Gastroesophageal sphincter (tissue), 3 donors: ENCODE measurements around the gene KCNIP4.

Experiments used
- EP300 ChIP-seq: sonication (generic); formaldehyde crosslinking; IDR thresholded peaks from one replicate; pipeline ENCODE4 v1.6.1; 2017; ENCODE audit warnings: antibody characterized with exemption, mild to moderate bottlenecking
- POLR2A ChIP-seq, 2 donors: fragments of 450-650 bp; IDR thresholded peaks; one replicate each; pipeline ENCODE4 v1.6.1; 2017; ENCODE audit warnings: antibody characterized with exemption in 2 of 2, mild to moderate bottlenecking in 2 of 2, moderate library complexity in 1 of 2
- TF ChIP-seq, protein P1 (sequence below), 4 experiments: fragments of 200-600 bp in 2 of 4; fragments of 450-650 bp in 2 of 4; sonication (generic) in 1 of 4; IDR thresholded peaks; one replicate each; pipeline ENCODE4 v1.5.1; 2017 to 2019; ENCODE audit warnings: antibody characterized with exemption in 4 of 4, mild to moderate bottlenecking in 2 of 4, moderate library complexity in 2 of 4

DNA sequence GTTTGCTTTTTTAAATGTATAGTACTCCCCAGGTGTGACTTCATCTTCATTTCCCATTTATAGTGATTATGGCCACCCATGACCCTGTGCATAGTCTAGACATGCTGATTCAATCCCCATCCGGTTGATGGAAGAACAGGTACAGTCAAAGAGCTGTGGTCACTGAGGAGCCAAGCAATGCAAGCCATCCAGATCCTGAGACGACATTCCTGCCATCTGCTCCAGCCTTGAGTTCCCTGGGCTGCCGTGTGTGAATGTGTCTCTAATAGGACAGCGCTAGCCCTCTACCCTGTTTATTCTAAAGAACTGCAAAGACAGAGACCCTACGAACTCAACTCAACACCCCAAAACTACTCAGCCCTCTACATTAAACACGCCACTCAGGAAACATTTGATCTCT lies 1.7 kb downstream of the KCNIP4 start:
- TF ChIP-seq, protein P1, sequence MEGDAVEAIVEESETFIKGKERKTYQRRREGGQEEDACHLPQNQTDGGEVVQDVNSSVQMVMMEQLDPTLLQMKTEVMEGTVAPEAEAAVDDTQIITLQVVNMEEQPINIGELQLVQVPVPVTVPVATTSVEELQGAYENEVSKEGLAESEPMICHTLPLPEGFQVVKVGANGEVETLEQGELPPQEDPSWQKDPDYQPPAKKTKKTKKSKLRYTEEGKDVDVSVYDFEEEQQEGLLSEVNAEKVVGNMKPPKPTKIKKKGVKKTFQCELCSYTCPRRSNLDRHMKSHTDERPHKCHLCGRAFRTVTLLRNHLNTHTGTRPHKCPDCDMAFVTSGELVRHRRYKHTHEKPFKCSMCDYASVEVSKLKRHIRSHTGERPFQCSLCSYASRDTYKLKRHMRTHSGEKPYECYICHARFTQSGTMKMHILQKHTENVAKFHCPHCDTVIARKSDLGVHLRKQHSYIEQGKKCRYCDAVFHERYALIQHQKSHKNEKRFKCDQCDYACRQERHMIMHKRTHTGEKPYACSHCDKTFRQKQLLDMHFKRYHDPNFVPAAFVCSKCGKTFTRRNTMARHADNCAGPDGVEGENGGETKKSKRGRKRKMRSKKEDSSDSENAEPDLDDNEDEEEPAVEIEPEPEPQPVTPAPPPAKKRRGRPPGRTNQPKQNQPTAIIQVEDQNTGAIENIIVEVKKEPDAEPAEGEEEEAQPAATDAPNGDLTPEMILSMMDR (IDR thresholded peaks at IDR 0.05), result no peak
- TF ChIP-seq POLR2A (IDR thresholded peaks at IDR 0.05) (no peak), EP300 (no peak)
